Lower leg skin (tissue), 3 donors: Measurements from ENCODE around the gene UBA7.

ENCODE experiments used
- CTCF ChIP-seq, 3 donors: fragments of 450-650 bp; IDR thresholded peaks; one replicate each; pipeline ENCODE4 v1.5.1; 2016; ENCODE audit warnings: antibody characterized with exemption in 3 of 3, mild to moderate bottlenecking in 3 of 3, moderate library complexity in 2 of 3
- POLR2A ChIP-seq, 2 donors: fragments of 450-650 bp; IDR thresholded peaks; one replicate each; pipeline ENCODE4 v1.6.1; 2016 to 2017; ENCODE audit warnings: antibody characterized with exemption in 2 of 2, mild to moderate bottlenecking in 1 of 2, moderate library complexity in 1 of 2

- no peak for TF ChIP-seq POLR2A (IDR thresholded peaks at IDR 0.05)
- TF ChIP-seq CTCF (IDR thresholded peaks at IDR 0.05) = no peak
Measured at GRCh38 chr3:49841806-49842205, 28.1 kb upstream of the UBA7 start.
